Activated T-helper 1 cell treated with anti-CD3 and anti-CD28 coated beads, Interleukin-12 subunit alpha, Interleukin-12 subunit beta, Interleukin-2, Interleukin-4 antibody, amounts not matched to agents 30 ng/mL and 10 ng/mL and 1 ng/mL, durations not matched to agents 14 hours and 24 hours and 36 hours (primary cell): Measurements from ENCODE around the gene ZNFX1. TPM values are rescaled to one million over a fixed set of nuclear protein-coding genes. Genes with fewer than 3 reads are reported as not detected.

Source experiments
- DNase-seq: peaks from one replicate; pipeline ENCODE4 v3.0.0; 2021; ENCODE audit warnings: low spot score
- H3K27ac Mint-ChIP-seq: one replicate; pipeline ENCODE4 v1.8.0; 2021; ENCODE audit warnings: mild to moderate bottlenecking, mixed read lengths
- H3K27me3 Mint-ChIP-seq: one replicate; pipeline ENCODE4 v1.8.0; 2022; ENCODE audit warnings: mild to moderate bottlenecking, moderate library complexity, mixed read lengths; ENCODE audit not compliant: insufficient read depth
- H3K36me3 Mint-ChIP-seq: one replicate; pipeline ENCODE4 v1.8.0; 2021; ENCODE audit warnings: low read depth, mixed read lengths
- H3K4me1 Mint-ChIP-seq: one replicate; pipeline ENCODE4 v1.8.0; 2021; ENCODE audit warnings: low read depth, mixed read lengths
- H3K4me3 Mint-ChIP-seq: one replicate; pipeline ENCODE4 v1.8.0; 2021; ENCODE audit warnings: mild to moderate bottlenecking, moderate library complexity, mixed read lengths
- H3K9me3 Mint-ChIP-seq: one replicate; pipeline ENCODE4 v1.8.0; 2021; ENCODE audit warnings: mixed read lengths
- intact Hi-C: fragments of 100-400 bp; cut with micrococcal nuclease; formaldehyde crosslinking; loops from one replicate; pipeline ENCODE4 v1.15.1; 2024
- total RNA-seq: library from RNA; stranded (reverse); gene quantifications from 2 replicates; pipeline ENCODE4 v1.2.3, GENCODE V29; 2022

Gene ZNFX1
- total RNA-seq, 1 donor from 2014 or later: 68.9 TPM

GRCh38 chr20:49272654-49273053 lies 5.2 kb downstream of the ZNFX1 start:
- Mint-ChIP-seq H3K36me3 (peaks cover 68% of the 10 kb centered on the region), H3K27me3 (no peaks in the 10 kb centered on the region), H3K27ac (peak overlapping the region; percentile 63), H3K4me1 (peaks cover 71% of the 10 kb centered on the region), H3K9me3 (peaks cover 9% of the 10 kb centered on the region), H3K4me3 (peak overlapping the region; percentile 62)
- intact Hi-C loops: loop anchor here (10.0 kb wide), 1 partner anchor 1662 kb away; the partner anchor contains the start of gene ADNP
- DNase-seq: no peak

- DNase-seq: no peak
- no peaks in the 10 kb centered on the region for H3K27me3 Mint-ChIP-seq
- peaks cover 9% of the 10 kb centered on the region for H3K9me3 Mint-ChIP-seq
- peaks cover 72% of the 10 kb centered on the region for H3K4me1 Mint-ChIP-seq
- H3K36me3 Mint-ChIP-seq: peaks cover 71% of the 10 kb centered on the region
- intact Hi-C loops: loop anchor here (10.0 kb wide), 1 partner anchor 1664 kb away; the partner anchor contains the start of gene ADNP
- peak overlapping the region; percentile 11 for H3K27ac Mint-ChIP-seq
- H3K4me3 Mint-ChIP-seq: peak overlapping the region; percentile 86
Measured at GRCh38 chr20:49270736-49271135, 7.1 kb downstream of the ZNFX1 start.

- Mint-ChIP-seq H3K4me1 (peaks cover 70% of the 10 kb centered on the region), H3K4me3 (peak overlapping the region; percentile 86), H3K9me3 (peaks cover 9% of the 10 kb centered on the region), H3K27me3 (no peaks in the 10 kb centered on the region), H3K27ac (no peak overlapping the region), H3K36me3 (peaks cover 71% of the 10 kb centered on the region)
- no peak for DNase-seq
- intact Hi-C loops: loop anchor here (10.0 kb wide), 1 partner anchor 1665 kb away; the partner anchor contains the start of gene ADNP
Measured at GRCh38 chr20:49270177-49270576, 7.7 kb downstream of the ZNFX1 start.

GRCh38 chr20:49268600-49269365 lies 9.1 kb downstream of the ZNFX1 start:
- H3K27ac Mint-ChIP-seq: peak overlapping the region; percentile 50
- peak overlapping the region; percentile 86 for H3K4me3 Mint-ChIP-seq
- H3K4me1 Mint-ChIP-seq: peaks cover 76% of the 10 kb centered on the region
- intact Hi-C loops: loop anchor here (5.0 kb wide), 1 partner anchor 46 kb away; no protein-coding TSS in a partner anchor
- DNase-seq: no peak
- no peaks in the 10 kb centered on the region for H3K27me3 Mint-ChIP-seq
- peaks cover 9% of the 10 kb centered on the region for H3K9me3 Mint-ChIP-seq
- peaks cover 80% of the 10 kb centered on the region for H3K36me3 Mint-ChIP-seq

- H3K27me3 Mint-ChIP-seq: no peaks in the 10 kb centered on the region
- DNase-seq: no peak
- intact Hi-C loops: loop anchor here (5.0 kb wide), 1 partner anchor 45 kb away; no protein-coding TSS in a partner anchor
- H3K4me3 Mint-ChIP-seq: peak overlapping the region; percentile 86
- peaks cover 9% of the 10 kb centered on the region for H3K9me3 Mint-ChIP-seq
- peaks cover 69% of the 10 kb centered on the region for H3K4me1 Mint-ChIP-seq
- H3K36me3 Mint-ChIP-seq: peaks cover 81% of the 10 kb centered on the region
- H3K27ac Mint-ChIP-seq: peak overlapping the region; percentile 56
Measured at GRCh38 chr20:49267327-49267726, 10.5 kb downstream of the ZNFX1 start.

GRCh38 chr20:49262444-49262843 lies 15.4 kb downstream of the ZNFX1 start:
- peaks cover 63% of the 10 kb centered on the region for H3K36me3 Mint-ChIP-seq
- H3K27ac Mint-ChIP-seq: no peak overlapping the region
- H3K4me3 Mint-ChIP-seq: no peak overlapping the region
- no peaks in the 10 kb centered on the region for H3K27me3 Mint-ChIP-seq
- peaks cover 41% of the 10 kb centered on the region for H3K4me1 Mint-ChIP-seq
- DNase-seq: no peak
- intact Hi-C loops: no loop called here
- no peaks in the 10 kb centered on the region for H3K9me3 Mint-ChIP-seq

GRCh38 chr20:49261173-49261572 lies 16.7 kb downstream of the ZNFX1 start:
- no peaks in the 10 kb centered on the region for H3K9me3 Mint-ChIP-seq
- intact Hi-C loops: no loop called here

GRCh38 chr20:49260218-49260617 lies 17.6 kb downstream of the ZNFX1 start:
- no peak for DNase-seq
- H3K9me3 Mint-ChIP-seq: no peaks in the 10 kb centered on the region
- peaks cover 23% of the 10 kb centered on the region for H3K4me1 Mint-ChIP-seq

More at GRCh38 chr20:49261173-49261572, 16.7 kb downstream of the ZNFX1 start:
- Mint-ChIP-seq H3K4me1 (peaks cover 30% of the 10 kb centered on the region), H3K36me3 (peaks cover 68% of the 10 kb centered on the region), H3K27me3 (no peaks in the 10 kb centered on the region), H3K27ac (no peak overlapping the region), H3K4me3 (no peak overlapping the region)
- no peak for DNase-seq

GRCh38 chr20:49259799-49260198 lies 18.1 kb downstream of the ZNFX1 start:
- Mint-ChIP-seq H3K27ac (no peak overlapping the region), H3K4me3 (no peak overlapping the region), H3K36me3 (peaks cover 66% of the 10 kb centered on the region), H3K4me1 (peaks cover 22% of the 10 kb centered on the region), H3K9me3 (no peaks in the 10 kb centered on the region), H3K27me3 (no peaks in the 10 kb centered on the region)
- intact Hi-C loops: no loop called here
- DNase-seq: no peak

More at GRCh38 chr20:49260218-49260617, 17.6 kb downstream of the ZNFX1 start:
- H3K36me3 Mint-ChIP-seq: peaks cover 69% of the 10 kb centered on the region
- H3K27ac Mint-ChIP-seq: peak overlapping the region; percentile 52
- intact Hi-C loops: no loop called here
- no peaks in the 10 kb centered on the region for H3K27me3 Mint-ChIP-seq
- no peak overlapping the region for H3K4me3 Mint-ChIP-seq

GRCh38 chr20:49259284-49259683 lies 18.6 kb downstream of the ZNFX1 start:
- Mint-ChIP-seq H3K4me1 (peaks cover 17% of the 10 kb centered on the region), H3K9me3 (no peaks in the 10 kb centered on the region), H3K27me3 (no peaks in the 10 kb centered on the region), H3K36me3 (peaks cover 66% of the 10 kb centered on the region), H3K27ac (no peak overlapping the region), H3K4me3 (no peak overlapping the region)
- DNase-seq: no peak
- intact Hi-C loops: no loop called here

- intact Hi-C loops: no loop called here
- DNase-seq: no peak
- no peaks in the 10 kb centered on the region for H3K27me3 Mint-ChIP-seq
- peaks cover 71% of the 10 kb centered on the region for H3K36me3 Mint-ChIP-seq
- no peak overlapping the region for H3K4me3 Mint-ChIP-seq
- no peaks in the 10 kb centered on the region for H3K9me3 Mint-ChIP-seq
- H3K27ac Mint-ChIP-seq: no peak overlapping the region
- peaks cover 14% of the 10 kb centered on the region for H3K4me1 Mint-ChIP-seq
Measured at GRCh38 chr20:49256261-49256660, 21.6 kb downstream of the ZNFX1 start.

- H3K36me3 Mint-ChIP-seq: peaks cover 68% of the 10 kb centered on the region
- no peaks in the 10 kb centered on the region for H3K9me3 Mint-ChIP-seq
- H3K27me3 Mint-ChIP-seq: no peaks in the 10 kb centered on the region
- H3K27ac Mint-ChIP-seq: no peak overlapping the region
- H3K4me1 Mint-ChIP-seq: peaks cover under 1% of the 10 kb centered on the region
- intact Hi-C loops: no loop called here
- DNase-seq: no peak
- H3K4me3 Mint-ChIP-seq: no peak overlapping the region
Measured at GRCh38 chr20:49252556-49253350, 25.1 kb downstream of the ZNFX1 start.
